Peyer's patch (tissue), 4 donors: ENCODE data around the gene SLC25A22.

Experiments used
- CTCF ChIP-seq, 6 experiments: fragments of 450-650 bp in 4 of 6; fragments of 200-600 bp in 2 of 6; sonication (generic) in 1 of 6; IDR thresholded peaks; one replicate each; pipeline ENCODE4 v1.5.1; 2017 to 2019; ENCODE audit warnings: antibody characterized with exemption in 6 of 6, mild to moderate bottlenecking in 3 of 6, moderate library complexity in 1 of 6
- POLR2A ChIP-seq, 2 donors: fragments of 450-650 bp; IDR thresholded peaks; one replicate each; pipeline ENCODE4 v1.5.1; 2017; ENCODE audit warnings: antibody characterized with exemption in 2 of 2, mild to moderate bottlenecking in 2 of 2, moderate library complexity in 2 of 2

- TF ChIP-seq POLR2A (IDR thresholded peaks at IDR 0.05) (no peak), CTCF (IDR thresholded peaks at IDR 0.05) (no peak)
These were observed 4.5 kb downstream of the SLC25A22 start for GRCh38 chr11:793556-793955.
